B cell (primary cell): ENCODE data around the gene DRAP1. TPM values are rescaled to one million over a fixed set of nuclear protein-coding genes. Genes with fewer than 3 reads are reported as not detected.

ENCODE experiments used
- ATAC-seq: fragments of 200-7000 bp; cut with Tn5 transposase; one replicate; pipeline ENCODE4 v1.10.0; 2021; ENCODE audit warnings: low read depth, mild to moderate bottlenecking, moderate number of reproducible peaks, moderate library complexity
- CTCF ChIA-PET: fragments of 350-600 bp; sonication (Branson Sonifier 250); formaldehyde crosslinking; loops from one replicate; lab custom pipeline; 2021; ENCODE audit warnings: antibody characterized with exemption, inconsistent platforms; lab: Charles Lee
- POLR2A ChIA-PET: fragments of 350-600 bp; sonication (Branson Sonifier 250); formaldehyde crosslinking; loops from one replicate; lab custom pipeline; 2021; ENCODE audit warnings: antibody characterized with exemption; lab: Charles Lee
- DNase-seq: peaks from one replicate; pipeline ENCODE4 v3.0.0; 2013
- H2AFZ ChIP-seq: 2 replicates; pipeline ENCODE4 v1.6.1; 2012; ENCODE audit warnings: mild to moderate bottlenecking, low read depth, low read length; ENCODE audit not compliant: insufficient read depth, poor library complexity, severe bottlenecking
- H3K27ac ChIP-seq, 2 donors: 1 replicate in 1 of 2; 2 replicates in 1 of 2; pipeline ENCODE4 v1.5.1; 2012 to 2013; ENCODE audit warnings: low read length in 2 of 2, mild to moderate bottlenecking in 2 of 2, moderate library complexity in 1 of 2
- H3K27me3 ChIP-seq, 4 experiments: fragments of 200-600 bp in 1 of 4; sonication (generic) in 1 of 4; replicated peaks in 1 of 4; 1 replicate in 2 of 4; 2 replicates in 2 of 4; pipeline versions ENCODE4 v1.6.1 to v1.7.0; 2013 to 2016; ENCODE audit warnings: low read length in 3 of 4, mild to moderate bottlenecking in 2 of 4, mixed read lengths in 1 of 4, moderate library complexity in 1 of 4; ENCODE audit not compliant: insufficient read depth in 4 of 4, control insufficient read depth in 3 of 4; ENCODE audit errors: control extremely low read depth in 1 of 4
- H3K36me3 ChIP-seq, 2 experiments: replicated peaks in 1 of 2; 1 replicate in 1 of 2; 2 replicates in 1 of 2; pipeline versions ENCODE4 v1.6.1 to v1.7.1; 2013; ENCODE audit warnings: low read length in 1 of 2; ENCODE audit not compliant: insufficient read depth in 2 of 2, control insufficient read depth in 1 of 2; ENCODE audit errors: control extremely low read depth in 1 of 2, extremely low read depth in 1 of 2
- H3K4me1 ChIP-seq, 2 donors: fragments of 200-600 bp in 1 of 2; sonication (generic) in 1 of 2; 1 replicate in 1 of 2; 2 replicates in 1 of 2; pipeline versions ENCODE4 v1.5.1 to v1.6.1; 2013 to 2017; ENCODE audit warnings: low read length in 2 of 2; ENCODE audit not compliant: control insufficient read depth in 2 of 2, insufficient read depth in 2 of 2
- H3K4me2 ChIP-seq: replicated peaks from 2 replicates; pipeline ENCODE3; 2012; ENCODE audit warnings: mild to moderate bottlenecking, low read depth, low read length; ENCODE audit not compliant: poor library complexity, severe bottlenecking
- H3K4me3 ChIP-seq, 5 experiments: fragments of 200-600 bp in 1 of 5; sonication (generic) in 1 of 5; 1 replicate in 3 of 5; 2 replicates in 2 of 5; pipeline versions ENCODE4 v1.5.1 to v1.7.0; 2011 to 2016; ENCODE audit warnings: low read length in 4 of 5, mild to moderate bottlenecking in 4 of 5, low read depth in 2 of 5, control low read depth in 1 of 5, moderate library complexity in 1 of 5; ENCODE audit not compliant: insufficient read depth in 1 of 5; ENCODE audit errors: control extremely low read depth in 1 of 5, extremely low read depth in 1 of 5
- H3K79me2 ChIP-seq: fragments of 200-600 bp; sonication (generic); one replicate; pipeline ENCODE4 v1.6.0; 2016; ENCODE audit warnings: low read length; ENCODE audit not compliant: control insufficient read depth, insufficient read depth
- H3K9ac ChIP-seq: fragments of 200-600 bp; sonication (generic); 2 replicates; pipeline ENCODE4 v1.6.1; 2017; ENCODE audit warnings: mild to moderate bottlenecking, low read length, moderate library complexity
- H3K9me3 ChIP-seq, 3 donors: one replicate each; pipeline versions ENCODE4 v1.6.1 to v1.7.1; 2013; ENCODE audit warnings: low read length in 2 of 3; ENCODE audit not compliant: control insufficient read depth in 2 of 3, insufficient read depth in 1 of 3; ENCODE audit errors: control extremely low read depth in 1 of 3
- H4K20me1 ChIP-seq: 2 replicates; pipeline ENCODE4 v1.6.0; 2012; ENCODE audit warnings: mild to moderate bottlenecking, low read length; ENCODE audit not compliant: insufficient read depth, control insufficient read depth, poor library complexity, severe bottlenecking
- H3K27ac Mint-ChIP-seq: one replicate; pipeline ENCODE4 v1.8.0; 2021; ENCODE audit warnings: mixed read lengths
- H3K27me3 Mint-ChIP-seq: one replicate; pipeline ENCODE4 v1.8.0; 2021; ENCODE audit warnings: mixed read lengths
- H3K4me1 Mint-ChIP-seq: one replicate; pipeline ENCODE4 v1.8.0; 2021; ENCODE audit warnings: mixed read lengths
- H3K4me3 Mint-ChIP-seq: one replicate; pipeline ENCODE4 v1.8.0; 2021; ENCODE audit warnings: mixed read lengths
- H3K9me3 Mint-ChIP-seq: one replicate; pipeline ENCODE4 v1.8.0; 2022; ENCODE audit warnings: mixed read lengths; ENCODE audit not compliant: insufficient read depth
- CTCF ChIP-seq: fragments of 200-600 bp; IDR thresholded peaks from one replicate; pipeline ENCODE4 v1.8.0; 2022; ENCODE audit warnings: antibody characterized with exemption, mild to moderate bottlenecking
- EZH2 ChIP-seq: IDR thresholded peaks from 2 replicates; pipeline ENCODE4 v1.6.1; 2012; ENCODE audit warnings: borderline replicate concordance, low read depth, mild to moderate bottlenecking, moderate library complexity, low read length; ENCODE audit not compliant: insufficient read depth, poor library complexity, severe bottlenecking
- WGBS: methylation state at CpG from one replicate; pipeline ENCODE4 v1.1.5; 2013; ENCODE audit warnings: missing lambda C conversion rate; ENCODE audit not compliant: insufficient coverage; 5-methylcytosine and 5-hydroxymethylcytosine counted together
- intact Hi-C: fragments of 100-400 bp; cut with micrococcal nuclease; formaldehyde crosslinking; loops from one replicate; pipeline ENCODE4 v1.10.0; 2022
- polyA plus RNA-seq: library from polyadenylated mRNA; depleted of rRNA; stranded (reverse); fragments of >200 nt; gene quantifications from 2 replicates; pipeline ENCODE4 v1.2.3, GENCODE V29; 2012
- total RNA-seq, 2 donors: library from RNA; stranded (reverse); fragments of 120-200 nt in 1 of 2; gene quantifications; 1 replicate in 1 of 2; 2 replicates in 1 of 2; pipeline versions ENCODE4 v1.2.3 to v1.2.4, GENCODE V29; 2013 to 2022

Gene DRAP1
- total and polyA plus RNA-seq, 2 donors (not counting 1 experiment from before 2014, with no cell fraction given): 71.7 to 83.9 TPM

- H4K20me1 ChIP-seq: peaks cover 34% of the 10 kb centered on the region
- no peak for TF ChIP-seq EZH2
- TF ChIP-seq CTCF: no peak
- ChIA-PET POLR2A (interaction anchor here (0.5 to 2.2 kb wide), 11 partner anchors 10 to 837 kb away, joined by 3 to 9 read pairs (median 5); partner anchors contain the start of genes BANF1, CCDC85B, CFL1 and EIF1AD), CTCF (interaction anchor here (1.0 to 3.4 kb wide), 4 partner anchors 32 to 76 kb away, joined by 3 to 27 read pairs (median 9); partner anchors contain the start of genes CCDC85B and FIBP)
- H3K4me3 ChIP-seq: peak overlapping the region; percentile 74 to 90 (median 87)
- peaks cover 5 to 23% of the 10 kb centered on the region in 2 experiments for H3K36me3 ChIP-seq
- Mint-ChIP-seq H3K9me3 (no peaks in the 10 kb centered on the region), H3K4me1 (peaks cover 52% of the 10 kb centered on the region), H3K27me3 (no peaks in the 10 kb centered on the region), H3K4me3 (peak overlapping the region; percentile 98), H3K27ac (peak overlapping the region; percentile 98)
- intact Hi-C loops: loop anchor here (1.0 kb wide), 6 partner anchors 33 to 241 kb away; partner anchors contain the start of genes BANF1, C11orf68, DRAP1 and EIF1AD
- DNase-seq: no peak
- no peak for ATAC-seq
- peak overlapping the region; percentile 97 for H3K9ac ChIP-seq
- peak overlapping the region; percentile 77 to 89 for H3K27ac ChIP-seq
- peaks cover 37 to 49% of the 10 kb centered on the region in 2 donors for H3K4me1 ChIP-seq
- WGBS: 49% methylated on average over 12 of the region's 16 CpGs
- H3K9me3 ChIP-seq: peaks cover 0 to 3% (median 0%) of the 10 kb centered on the region in 3 donors
- H3K27me3 ChIP-seq: no peaks in the 10 kb centered on the region
- peak overlapping the region; percentile 95 for H3K4me2 ChIP-seq
- peak overlapping the region; percentile 94 for H2AFZ ChIP-seq
- H3K79me2 ChIP-seq: peaks cover 48% of the 10 kb centered on the region
Measured at GRCh38 chr11:65960824-65961266, 41.6 kb downstream of the DRAP1 start.
